Mucosa of descending colon (tissue), 3 donors: ENCODE results near the gene KLHL25. TPM values are rescaled to one million over a fixed set of nuclear protein-coding genes. Genes with fewer than 3 reads are reported as not detected.

ENCODE experiments used
- ATAC-seq: fragments of 200-7000 bp; cut with Tn5 transposase; one replicate; pipeline ENCODE4 v1.9.1; 2020; ENCODE audit warnings: mild to moderate bottlenecking, moderate library complexity
- DNase-seq, 3 donors: peaks; one replicate each; pipeline ENCODE4 v3.0.0-alpha.2; 2020
- H3K36me3 ChIP-seq: fragments of 200-600 bp; one replicate; pipeline ENCODE4 v1.8.0; 2021; ENCODE audit warnings: low read depth, mild to moderate bottlenecking
- H3K4me1 ChIP-seq: fragments of 200-600 bp; one replicate; pipeline ENCODE4 v1.8.0; 2021; ENCODE audit warnings: low read depth, mild to moderate bottlenecking
- H3K4me3 ChIP-seq: fragments of 200-600 bp; one replicate; pipeline ENCODE4 v1.8.0; 2021; ENCODE audit warnings: mild to moderate bottlenecking
- H3K9me3 ChIP-seq: fragments of 200-600 bp; one replicate; pipeline ENCODE4 v1.8.0; 2021; ENCODE audit warnings: mild to moderate bottlenecking
- intact Hi-C, 2 donors: fragments of 100-400 bp; cut with DNase I in 1 of 2; cut with micrococcal nuclease in 1 of 2; formaldehyde crosslinking; loops; one replicate each; pipeline versions ENCODE4 v1.11.0 to v1.11.1; 2022; cut with DNase I, micrococcal nuclease
- total RNA-seq, 3 donors: library from RNA; stranded (reverse); fragmentation: NEBNext Ultra II Directional in 2 of 3; extraction: Animal tissue kit (Norgen Biotek cat#: 25700) in 2 of 3; gene quantifications; one replicate each; pipeline versions ENCODE4 v1.2.1 to v1.2.4, GENCODE V29; 2021 to 2023
- TF ChIP-seq, protein P1 (sequence below): fragments of 200-600 bp; IDR thresholded peaks from one replicate; pipeline ENCODE4 v1.8.0; 2022; ENCODE audit warnings: antibody characterized with exemption, mild to moderate bottlenecking
- donor health status: DM: no; HTN: no; CAD: no; lungs with moderate emphysema.
- donor health status: DM: no; HTN: no; CAD: no.
- donor health status: DM: no; HTN: yes; CAD: no.

KLHL25 gene
- total RNA-seq, 3 donors from 2014 or later = 7.4 to 8.8 (median 7.7) TPM

- DNase-seq = no peak
- Histone ChIP-seq H3K36me3 (peaks cover 14% of the 10 kb centered on the region), H3K4me1 (no peaks in the 10 kb centered on the region), H3K9me3 (peaks cover 9% of the 10 kb centered on the region), H3K4me3 (no peak overlapping the region)
- intact Hi-C loops = loop anchor here (5.0 kb wide), 2 partner anchors 99 to 104 kb away; no protein-coding TSS in a partner anchor
- ATAC-seq = no peak
- TF ChIP-seq, protein P1, sequence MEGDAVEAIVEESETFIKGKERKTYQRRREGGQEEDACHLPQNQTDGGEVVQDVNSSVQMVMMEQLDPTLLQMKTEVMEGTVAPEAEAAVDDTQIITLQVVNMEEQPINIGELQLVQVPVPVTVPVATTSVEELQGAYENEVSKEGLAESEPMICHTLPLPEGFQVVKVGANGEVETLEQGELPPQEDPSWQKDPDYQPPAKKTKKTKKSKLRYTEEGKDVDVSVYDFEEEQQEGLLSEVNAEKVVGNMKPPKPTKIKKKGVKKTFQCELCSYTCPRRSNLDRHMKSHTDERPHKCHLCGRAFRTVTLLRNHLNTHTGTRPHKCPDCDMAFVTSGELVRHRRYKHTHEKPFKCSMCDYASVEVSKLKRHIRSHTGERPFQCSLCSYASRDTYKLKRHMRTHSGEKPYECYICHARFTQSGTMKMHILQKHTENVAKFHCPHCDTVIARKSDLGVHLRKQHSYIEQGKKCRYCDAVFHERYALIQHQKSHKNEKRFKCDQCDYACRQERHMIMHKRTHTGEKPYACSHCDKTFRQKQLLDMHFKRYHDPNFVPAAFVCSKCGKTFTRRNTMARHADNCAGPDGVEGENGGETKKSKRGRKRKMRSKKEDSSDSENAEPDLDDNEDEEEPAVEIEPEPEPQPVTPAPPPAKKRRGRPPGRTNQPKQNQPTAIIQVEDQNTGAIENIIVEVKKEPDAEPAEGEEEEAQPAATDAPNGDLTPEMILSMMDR = no peak
Observed at GRCh38 chr15:85733416-85733815, 61.3 kb downstream of the KLHL25 start.

DNA sequence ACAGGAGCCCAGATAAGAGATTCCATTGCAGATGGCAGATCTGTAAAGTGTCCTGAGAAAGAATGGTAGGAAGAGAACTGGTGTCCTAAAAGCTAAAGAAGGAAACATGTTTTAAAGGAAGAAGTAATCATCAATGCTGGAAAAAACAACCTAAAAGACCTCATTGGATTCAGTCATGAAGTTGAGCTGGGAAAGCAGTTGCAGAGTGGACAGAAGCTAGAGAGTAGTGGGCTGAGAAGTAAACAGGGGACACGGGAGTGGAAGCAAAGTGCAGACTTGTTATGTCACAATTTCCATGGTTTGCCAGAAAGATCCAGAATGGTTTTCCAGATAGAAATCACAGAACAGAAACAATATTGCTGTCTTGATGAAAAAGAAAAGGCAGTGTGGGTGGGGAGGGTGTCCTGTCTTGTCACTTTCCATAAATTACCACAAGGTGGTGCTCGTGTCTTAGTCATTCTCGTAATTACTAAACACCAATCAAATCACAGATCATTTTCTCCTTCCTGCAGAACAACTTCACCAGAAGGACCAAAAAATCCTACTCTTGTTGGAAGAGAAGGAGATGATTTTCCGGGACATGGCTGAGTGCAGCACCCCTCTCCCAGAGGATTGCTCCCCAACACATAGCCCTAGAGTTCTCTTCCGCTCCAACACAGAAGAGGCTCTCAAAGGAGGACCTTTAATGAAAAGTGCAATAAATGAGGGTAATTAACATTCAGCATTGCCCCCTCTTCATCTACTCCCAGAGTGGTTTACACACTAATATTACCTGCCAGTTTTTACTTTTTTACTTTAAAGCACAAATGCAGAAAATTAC, 64.5 kb downstream of the KLHL25 start:
- DNase-seq (peak in 1 of 3 donors; percentile 82), ATAC-seq (peak; percentile 88)
- peaks cover 6% of the 10 kb centered on the region for H3K36me3 ChIP-seq
- H3K9me3 ChIP-seq = peaks cover 9% of the 10 kb centered on the region
- H3K4me3 ChIP-seq = no peak overlapping the region
- intact Hi-C loops = loop anchor here (5.0 kb wide), 2 partner anchors 102 to 107 kb away; no protein-coding TSS in a partner anchor
- TF ChIP-seq, protein P1 = peak; percentile 51
- no peaks in the 10 kb centered on the region for H3K4me1 ChIP-seq

DNA sequence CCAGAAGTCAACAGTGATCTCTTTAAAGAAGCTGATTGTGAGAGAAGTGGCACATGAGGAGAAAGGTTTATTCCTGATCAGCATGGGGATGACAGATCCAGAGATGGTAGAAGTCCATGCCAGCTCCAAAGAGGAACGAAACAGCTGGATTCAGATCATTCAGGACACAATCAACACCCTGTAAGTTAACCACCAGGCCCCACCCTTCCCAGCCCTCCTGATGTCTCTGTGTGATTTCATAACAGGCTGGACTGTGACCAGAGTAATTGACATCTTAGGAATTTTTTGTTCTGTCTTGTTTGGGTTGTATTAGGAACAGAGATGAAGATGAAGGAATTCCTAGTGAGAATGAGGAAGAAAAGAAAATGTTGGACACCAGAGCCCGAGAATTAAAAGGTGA, 67.7 kb downstream of the KLHL25 start:
- peak; percentile 54 for ATAC-seq
- intact Hi-C loops = no loop called here
- TF ChIP-seq, protein P1 = no peak
- Histone ChIP-seq H3K9me3 (no peaks in the 10 kb centered on the region), H3K4me1 (peaks cover 10% of the 10 kb centered on the region), H3K4me3 (no peak overlapping the region), H3K36me3 (no peaks in the 10 kb centered on the region)
- peak in 1 of 3 donors; percentile 62 for DNase-seq

GRCh38 chr15:85726454-85726853, 68.3 kb downstream of the KLHL25 start:
- TF ChIP-seq, protein P1 = no peak
- Histone ChIP-seq H3K4me3 (no peak overlapping the region), H3K9me3 (no peaks in the 10 kb centered on the region), H3K4me1 (peaks cover 10% of the 10 kb centered on the region), H3K36me3 (no peaks in the 10 kb centered on the region)
- intact Hi-C loops = no loop called here
- DNase-seq (no peak), ATAC-seq (no peak)

GRCh38 chr15:85725564-85725963, 69.2 kb downstream of the KLHL25 start:
- intact Hi-C loops = no loop called here
- no peaks in the 10 kb centered on the region for H3K9me3 ChIP-seq
- DNase-seq (no peak), ATAC-seq (no peak)
- peaks cover 10% of the 10 kb centered on the region for H3K4me1 ChIP-seq
- H3K4me3 ChIP-seq = no peak overlapping the region
- no peaks in the 10 kb centered on the region for H3K36me3 ChIP-seq
- TF ChIP-seq, protein P1 = no peak
